Trophoblast cell (in vitro differentiated cells and primary cell): ENCODE measurements around the gene TMEM235.

ENCODE experiments used
- DNase-seq, 2 donors: peaks; one replicate each; pipeline ENCODE4 v3.0.0-alpha.2; 2016
- H2AFZ ChIP-seq: 2 replicates; pipeline ENCODE4 v1.6.1; 2013; ENCODE audit warnings: low read length, moderate library complexity, mild to moderate bottlenecking; ENCODE audit not compliant: insufficient read depth, poor library complexity
- H2AK5ac ChIP-seq: 2 replicates; pipeline ENCODE4 v1.6.1; 2013; ENCODE audit warnings: mild to moderate bottlenecking, low read length
- H2BK120ac ChIP-seq: 2 replicates; pipeline ENCODE4 v1.6.1; 2013; ENCODE audit warnings: low read length, mild to moderate bottlenecking, moderate library complexity; ENCODE audit not compliant: insufficient read depth, poor library complexity
- H2BK12ac ChIP-seq: 2 replicates; pipeline ENCODE4 v1.6.1; 2013; ENCODE audit warnings: mild to moderate bottlenecking, low read length, moderate library complexity
- H2BK5ac ChIP-seq: 2 replicates; pipeline ENCODE4 v1.6.1; 2013; ENCODE audit warnings: low read length, low read depth, moderate library complexity, mild to moderate bottlenecking; ENCODE audit not compliant: poor library complexity
- H3K14ac ChIP-seq: 2 replicates; pipeline ENCODE4 v1.6.1; 2013; ENCODE audit warnings: mild to moderate bottlenecking, low read length
- H3K18ac ChIP-seq: 2 replicates; pipeline ENCODE4 v1.6.1; 2013; ENCODE audit warnings: mild to moderate bottlenecking, low read length
- H3K23ac ChIP-seq: 2 replicates; pipeline ENCODE4 v1.6.1; 2013; ENCODE audit warnings: low read length
- H3K27ac ChIP-seq: 2 replicates; pipeline ENCODE4 v1.5.1; 2013; ENCODE audit warnings: low read depth, mild to moderate bottlenecking, inconsistent platforms, low read length, moderate library complexity
- H3K27me3 ChIP-seq: 2 replicates; pipeline ENCODE4 v1.6.1; 2013; ENCODE audit warnings: inconsistent platforms, mild to moderate bottlenecking, low read length, moderate library complexity; ENCODE audit not compliant: insufficient read depth
- H3K36me3 ChIP-seq, 2 experiments: 1 replicate in 1 of 2; 2 replicates in 1 of 2; pipeline ENCODE4 v1.6.1; 2013; ENCODE audit warnings: low read length in 2 of 2, mild to moderate bottlenecking in 2 of 2, moderate library complexity in 1 of 2; ENCODE audit not compliant: insufficient read depth in 2 of 2, control insufficient read depth in 1 of 2
- H3K4ac ChIP-seq: 2 replicates; pipeline ENCODE4 v1.6.1; 2013; ENCODE audit warnings: low read depth, mild to moderate bottlenecking, low read length, moderate library complexity
- H3K4me1 ChIP-seq, 2 experiments: 1 replicate in 1 of 2; 2 replicates in 1 of 2; pipeline ENCODE4 v1.6.1; 2013; ENCODE audit warnings: low read length in 2 of 2, mild to moderate bottlenecking in 2 of 2, moderate library complexity in 1 of 2; ENCODE audit not compliant: insufficient read depth in 2 of 2, control insufficient read depth in 1 of 2
- H3K4me2 ChIP-seq: 2 replicates; pipeline ENCODE4 v1.6.1; 2013; ENCODE audit warnings: inconsistent platforms, mild to moderate bottlenecking, low read length, moderate library complexity
- H3K4me3 ChIP-seq: 2 replicates; pipeline ENCODE4 v1.5.1; 2013; ENCODE audit warnings: mild to moderate bottlenecking, low read depth, low read length, inconsistent platforms
- H3K79me1 ChIP-seq: one replicate; pipeline ENCODE4 v1.6.1; 2013; ENCODE audit warnings: low read length
- H3K79me2 ChIP-seq: 2 replicates; pipeline ENCODE4 v1.6.1; 2013; ENCODE audit warnings: low read length, mild to moderate bottlenecking; ENCODE audit not compliant: control insufficient read depth, insufficient read depth, poor library complexity
- H3K9ac ChIP-seq: 2 replicates; pipeline ENCODE4 v1.6.1; 2013; ENCODE audit warnings: mild to moderate bottlenecking, low read length
- H3K9me3 ChIP-seq: 2 replicates; pipeline ENCODE4 v1.6.1; 2013; ENCODE audit warnings: low read depth, mild to moderate bottlenecking, control low read depth, inconsistent platforms, low read length; ENCODE audit not compliant: insufficient read depth
- H4K12ac ChIP-seq: 2 replicates; pipeline ENCODE4 v1.6.1; 2013; ENCODE audit warnings: low read depth, mild to moderate bottlenecking, low read length, moderate library complexity
- H4K8ac ChIP-seq: 2 replicates; pipeline ENCODE4 v1.6.1; 2013; ENCODE audit warnings: low read depth, mild to moderate bottlenecking, low read length, moderate library complexity
- H4K91ac ChIP-seq: one replicate; pipeline ENCODE4 v1.6.1; 2013; ENCODE audit warnings: low read depth, mild to moderate bottlenecking, low read length, moderate library complexity
- WGBS: extraction: QIAGEN DNeasy Blood & Tissue Kit; methylation state at CpG from one replicate; pipeline ENCODE4 v1.1.7; 2013; ENCODE audit warnings: missing lambda C conversion rate; ENCODE audit not compliant: insufficient read length, insufficient coverage; ENCODE audit errors: extremely low coverage; 5-methylcytosine and 5-hydroxymethylcytosine counted together

Gene TMEM235

DNA sequence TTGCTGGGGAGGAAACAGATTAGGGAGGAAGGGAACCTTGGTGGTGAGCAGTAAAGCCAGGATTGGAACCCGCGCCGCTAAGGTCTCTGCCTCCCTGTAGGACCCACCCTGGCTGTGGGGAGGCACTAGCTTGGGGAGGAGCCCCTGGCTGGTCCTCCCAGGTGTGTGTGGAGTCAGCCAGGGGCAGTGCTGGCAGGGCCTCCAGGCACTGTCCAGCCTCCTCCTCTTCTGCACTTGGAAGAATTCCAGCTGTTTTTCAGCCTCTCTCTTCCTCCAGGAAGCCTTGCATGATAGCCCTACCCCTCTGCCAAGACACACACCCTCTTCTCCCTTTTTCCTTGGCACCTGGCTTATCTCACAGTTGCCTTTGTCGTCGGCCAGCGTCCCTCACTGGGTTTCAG lies 34.8 kb downstream of the TMEM235 start:
- Histone ChIP-seq H2BK12ac (no peak overlapping the region), H4K91ac (no peak overlapping the region), H3K4ac (no peak overlapping the region), H3K27me3 (no peaks in the 10 kb centered on the region), H4K8ac (no peak overlapping the region), H3K79me2 (peaks cover 4% of the 10 kb centered on the region), H3K9ac (no peak overlapping the region), H3K4me2 (no peak overlapping the region), H3K4me1 (peaks cover 29 to 32% of the 10 kb centered on the region in 2 experiments), H3K9me3 (peaks cover 2% of the 10 kb centered on the region), H3K18ac (no peak overlapping the region), H3K79me1 (peaks cover 24% of the 10 kb centered on the region), H2BK120ac (no peak overlapping the region), H4K12ac (no peak overlapping the region), H3K4me3 (no peak overlapping the region), H2AFZ (no peak overlapping the region), H3K14ac (no peak overlapping the region), H3K36me3 (no peaks in the 10 kb centered on the region), H3K27ac (no peak overlapping the region), H2AK5ac (peak overlapping the region; percentile 10), H2BK5ac (no peak overlapping the region), H3K23ac (no peak overlapping the region)
- peak in 1 of 2 donors; percentile 31 for DNase-seq
- WGBS, result no CpG with 5 or more reads among the region's 6 CpGs

GRCh38 chr17:78266771-78267170 lies 35.3 kb downstream of the TMEM235 start:
- Histone ChIP-seq H3K18ac (no peak overlapping the region), H3K36me3 (no peaks in the 10 kb centered on the region), H4K12ac (no peak overlapping the region), H3K79me1 (peaks cover 24% of the 10 kb centered on the region), H2AFZ (no peak overlapping the region), H2BK12ac (peak overlapping the region; percentile 37), H3K4ac (no peak overlapping the region), H3K9ac (no peak overlapping the region), H2AK5ac (peak overlapping the region; percentile 57), H3K4me3 (no peak overlapping the region), H4K91ac (peak overlapping the region; percentile 9), H3K79me2 (peaks cover 6% of the 10 kb centered on the region), H3K27ac (no peak overlapping the region), H3K4me2 (no peak overlapping the region), H3K9me3 (peaks cover 2% of the 10 kb centered on the region), H4K8ac (no peak overlapping the region), H3K4me1 (peaks cover 35 to 37% of the 10 kb centered on the region in 2 experiments), H2BK120ac (no peak overlapping the region), H2BK5ac (no peak overlapping the region), H3K27me3 (no peaks in the 10 kb centered on the region), H3K23ac (no peak overlapping the region), H3K14ac (no peak overlapping the region)
- DNase-seq, result no peak
- no CpG with 5 or more reads among the region's 9 CpGs for WGBS

DNA sequence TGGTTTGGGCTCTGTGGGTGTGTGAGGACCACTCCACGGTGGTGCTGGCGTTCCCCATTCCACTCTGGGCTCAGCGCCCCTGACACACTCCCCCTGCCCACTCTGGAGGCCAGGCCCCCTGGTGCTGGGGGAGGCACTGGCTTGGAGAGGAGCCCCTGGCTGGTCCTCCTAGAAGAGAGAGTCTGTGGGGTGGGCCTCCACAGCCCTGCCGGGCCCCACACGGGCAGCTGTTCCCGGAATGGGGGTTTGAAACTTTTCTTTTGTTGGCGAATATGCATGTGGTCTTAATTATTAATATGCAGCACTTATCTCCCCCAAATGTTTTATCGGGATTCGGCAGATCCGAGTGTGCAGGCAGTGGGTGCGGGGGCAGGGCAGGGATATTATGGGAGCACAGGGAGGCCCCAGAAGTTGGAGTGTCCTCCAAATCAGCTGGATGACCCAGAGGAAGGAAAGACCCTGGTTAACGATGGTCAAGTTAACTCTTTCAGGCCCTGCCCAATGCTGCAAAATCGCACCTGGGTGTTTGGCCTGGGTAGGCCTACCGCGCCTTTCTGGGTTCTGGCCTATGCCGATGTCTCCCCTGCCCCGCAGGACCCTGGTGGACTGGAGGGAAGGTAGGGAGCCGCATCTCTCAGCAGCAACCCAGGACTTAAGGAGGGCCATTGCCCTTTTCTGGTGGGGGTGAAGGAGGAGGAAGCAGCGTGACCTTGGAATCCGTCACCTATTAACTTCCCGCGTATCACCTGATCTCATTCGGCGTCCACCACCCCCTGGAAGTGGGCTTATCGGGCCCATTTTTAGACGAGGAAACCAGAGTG lies 36.0 kb downstream of the TMEM235 start:
- Histone ChIP-seq H3K27me3 (no peaks in the 10 kb centered on the region), H2BK5ac (no peak overlapping the region), H4K8ac (no peak overlapping the region), H2AK5ac (peak overlapping the region; percentile 60), H3K4me1 (peaks cover 35 to 38% of the 10 kb centered on the region in 2 experiments), H3K4ac (no peak overlapping the region), H2AFZ (no peak overlapping the region), H4K91ac (peak overlapping the region; percentile 9), H3K18ac (no peak overlapping the region), H3K79me2 (peaks cover 6% of the 10 kb centered on the region), H3K4me3 (no peak overlapping the region), H2BK12ac (peak overlapping the region; percentile 37), H3K27ac (no peak overlapping the region), H3K36me3 (no peaks in the 10 kb centered on the region), H3K9me3 (peaks cover 2% of the 10 kb centered on the region), H3K14ac (no peak overlapping the region), H3K9ac (no peak overlapping the region), H3K23ac (no peak overlapping the region), H4K12ac (no peak overlapping the region), H2BK120ac (no peak overlapping the region), H3K4me2 (no peak overlapping the region), H3K79me1 (peaks cover 24% of the 10 kb centered on the region)
- no peak for DNase-seq
- WGBS, result no CpG with 5 or more reads among the region's 26 CpGs

- no peak overlapping the region for H4K12ac ChIP-seq
- no peak overlapping the region for H2AFZ ChIP-seq
- no peak overlapping the region for H3K4me2 ChIP-seq
- peak overlapping the region; percentile 49 for H4K91ac ChIP-seq
- WGBS, result no CpG with 5 or more reads among the region's 24 CpGs
- H3K79me2 ChIP-seq, result peaks cover 6% of the 10 kb centered on the region
- no peak overlapping the region for H4K8ac ChIP-seq
- peaks cover 38 to 42% of the 10 kb centered on the region in 2 experiments for H3K4me1 ChIP-seq
- DNase-seq, result no peak
- no peak overlapping the region for H3K4me3 ChIP-seq
- H3K18ac ChIP-seq, result peak overlapping the region; percentile 25
- H3K27me3 ChIP-seq, result no peaks in the 10 kb centered on the region
- peak overlapping the region; percentile 46 for H2AK5ac ChIP-seq
- no peaks in the 10 kb centered on the region for H3K36me3 ChIP-seq
- H3K14ac ChIP-seq, result peak overlapping the region; percentile 13
- no peak overlapping the region for H3K27ac ChIP-seq
- H3K23ac ChIP-seq, result no peak overlapping the region
- peaks cover 2% of the 10 kb centered on the region for H3K9me3 ChIP-seq
- no peak overlapping the region for H3K9ac ChIP-seq
- H3K79me1 ChIP-seq, result peaks cover 27% of the 10 kb centered on the region
- peak overlapping the region; percentile 12 for H2BK120ac ChIP-seq
- no peak overlapping the region for H2BK5ac ChIP-seq
- H3K4ac ChIP-seq, result no peak overlapping the region
- peak overlapping the region; percentile 51 for H2BK12ac ChIP-seq
Observed at GRCh38 chr17:78268191-78268874, 36.9 kb downstream of the TMEM235 start.
